Adipocyte (in vitro differentiated cells): ENCODE results near the gene TIMD4.

ENCODE experiments used
- DNase-seq: peaks from one replicate; pipeline ENCODE4 v3.0.0-alpha.2; 2015; ENCODE audit warnings: low read depth
- H3K27me3 ChIP-seq: replicated peaks from 2 replicates; pipeline ENCODE4 v1.7.0; 2013; ENCODE audit warnings: mild to moderate bottlenecking, low read length, moderate library complexity; ENCODE audit not compliant: control insufficient read depth, insufficient read depth
- H3K36me3 ChIP-seq: 2 replicates; pipeline ENCODE4 v1.7.0; 2013; ENCODE audit warnings: low read length, mild to moderate bottlenecking, moderate library complexity; ENCODE audit not compliant: control insufficient read depth, insufficient read depth, severe bottlenecking
- H3K4me1 ChIP-seq: 2 replicates; pipeline ENCODE4 v1.7.0; 2013; ENCODE audit warnings: mild to moderate bottlenecking, low read length, moderate library complexity; ENCODE audit not compliant: control insufficient read depth, insufficient read depth
- H3K4me3 ChIP-seq: 2 replicates; pipeline ENCODE4 v1.7.0; 2013; ENCODE audit warnings: mild to moderate bottlenecking, low read length, moderate library complexity
- H3K9ac ChIP-seq: 2 replicates; pipeline ENCODE4 v1.7.0; 2013; ENCODE audit warnings: mild to moderate bottlenecking, low read length, moderate library complexity
- H3K9me3 ChIP-seq: 2 replicates; pipeline ENCODE4 v1.7.0; 2013; ENCODE audit warnings: mild to moderate bottlenecking, low read length, moderate library complexity; ENCODE audit not compliant: control insufficient read depth

Gene TIMD4

DNA sequence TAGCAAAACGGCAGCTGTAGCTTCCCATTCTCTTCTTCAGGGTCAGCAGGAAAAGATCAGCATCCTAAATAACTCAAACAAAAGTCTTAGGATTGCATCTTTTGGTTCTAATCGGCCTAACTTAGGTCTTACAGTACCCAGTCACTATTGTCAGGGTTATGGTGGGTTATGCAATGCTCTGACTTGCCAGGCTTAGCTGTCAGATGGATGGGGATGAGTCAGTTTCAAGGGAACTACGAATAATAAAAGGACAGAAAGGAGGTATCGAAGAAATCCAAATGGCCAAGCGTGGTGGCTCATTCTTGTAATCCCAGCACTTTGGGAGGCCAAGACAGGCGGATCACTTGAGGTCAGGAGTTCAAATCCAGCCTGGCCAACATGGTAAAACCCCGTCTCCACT is 66.5 kb downstream of the TIMD4 start:
- Histone ChIP-seq H3K9me3 (no peaks in the 10 kb centered on the region), H3K9ac (no peak overlapping the region), H3K4me3 (no peak overlapping the region), H3K27me3 (no peaks in the 10 kb centered on the region), H3K36me3 (no peaks in the 10 kb centered on the region), H3K4me1 (no peaks in the 10 kb centered on the region)
- DNase-seq = no peak

DNA sequence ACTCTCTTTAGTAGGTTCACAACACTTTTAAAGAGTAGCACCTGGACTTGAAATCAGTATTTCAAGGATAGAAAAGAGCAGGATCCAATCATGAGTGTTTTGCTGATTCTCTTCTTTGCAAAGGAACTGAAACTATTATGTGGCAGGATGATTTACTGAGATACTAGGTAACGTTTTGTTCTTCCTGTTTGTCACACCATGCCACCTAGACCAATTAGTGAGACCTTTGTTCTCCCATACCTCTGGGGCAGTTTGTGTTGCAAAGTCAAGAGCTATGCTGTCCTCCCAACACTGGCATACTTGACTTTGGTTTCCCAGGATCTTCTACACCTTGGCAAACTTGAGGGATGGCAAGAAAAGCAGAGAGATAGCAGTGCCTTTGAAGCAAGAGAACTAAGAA is 69.5 kb downstream of the TIMD4 start:
- no peak overlapping the region for H3K9ac ChIP-seq
- no peaks in the 10 kb centered on the region for H3K9me3 ChIP-seq
- no peak overlapping the region for H3K4me3 ChIP-seq
- DNase-seq = no peak
- H3K4me1 ChIP-seq = no peaks in the 10 kb centered on the region
- no peaks in the 10 kb centered on the region for H3K36me3 ChIP-seq
- H3K27me3 ChIP-seq = peaks cover 3% of the 10 kb centered on the region

DNA sequence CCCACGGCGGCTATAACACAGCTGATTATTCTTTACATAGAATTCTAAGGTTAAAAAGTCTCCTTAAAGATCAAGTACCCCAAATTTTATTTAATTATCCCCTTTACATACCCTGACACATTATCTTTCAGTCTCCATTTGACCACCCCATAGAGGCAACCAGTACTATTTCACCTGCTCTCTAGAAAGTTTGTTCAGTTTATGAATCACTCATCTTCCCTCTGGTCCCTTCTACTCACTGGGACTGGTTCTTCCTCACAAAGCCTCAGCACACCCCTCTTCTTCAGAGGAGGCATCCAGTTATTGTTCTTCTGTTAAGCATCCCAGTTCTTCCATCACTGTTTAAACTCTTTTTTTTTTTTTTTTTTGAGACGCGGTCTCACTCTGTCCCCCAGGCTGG is 70.2 kb downstream of the TIMD4 start:
- H3K36me3 ChIP-seq = no peaks in the 10 kb centered on the region
- no peak overlapping the region for H3K9ac ChIP-seq
- H3K9me3 ChIP-seq = no peaks in the 10 kb centered on the region
- no peak for DNase-seq
- H3K4me3 ChIP-seq = no peak overlapping the region
- H3K27me3 ChIP-seq = peaks cover 3% of the 10 kb centered on the region
- no peaks in the 10 kb centered on the region for H3K4me1 ChIP-seq

DNA sequence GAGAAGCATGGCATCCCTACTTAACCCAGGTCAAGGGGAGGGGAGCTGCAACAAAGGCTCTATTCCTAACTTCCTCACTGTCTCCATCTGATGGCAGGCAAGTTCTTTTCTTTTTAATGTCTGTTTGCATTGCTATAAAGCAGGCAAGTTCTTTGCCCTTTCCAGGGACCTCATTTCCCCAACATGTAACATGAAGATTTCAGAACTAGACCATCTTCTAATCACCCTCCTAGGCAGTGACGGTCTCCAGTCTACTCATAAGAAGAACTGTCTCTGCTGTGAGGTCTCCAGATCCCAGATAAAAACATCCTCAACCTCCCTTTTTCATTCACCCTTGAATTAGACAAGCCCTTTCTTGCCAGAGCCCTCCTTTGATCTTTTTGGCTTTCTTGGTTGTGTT is 70.8 kb downstream of the TIMD4 start:
- DNase-seq = no peak
- Histone ChIP-seq H3K4me3 (no peak overlapping the region), H3K4me1 (no peaks in the 10 kb centered on the region), H3K27me3 (peaks cover 3% of the 10 kb centered on the region), H3K9me3 (no peaks in the 10 kb centered on the region), H3K9ac (no peak overlapping the region), H3K36me3 (no peaks in the 10 kb centered on the region)

DNA sequence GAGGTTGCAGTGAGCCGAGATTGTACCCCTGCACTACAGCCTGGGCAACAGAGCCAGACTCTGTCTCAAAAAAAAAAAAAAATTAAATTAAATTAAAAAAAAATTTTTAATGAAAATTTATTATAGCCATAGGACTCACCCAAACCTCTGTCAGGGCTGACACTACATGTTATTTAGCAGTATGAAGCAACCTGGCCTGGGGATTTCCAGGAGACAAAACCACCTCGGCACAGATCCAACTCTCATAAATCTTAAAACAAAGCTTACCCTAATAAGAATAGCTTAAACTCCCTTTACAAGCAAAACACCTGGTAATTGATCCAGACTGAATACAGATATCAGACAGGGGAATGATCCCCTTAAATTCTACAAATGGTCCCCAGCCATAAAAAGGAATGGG is 74.5 kb downstream of the TIMD4 start:
- Histone ChIP-seq H3K27me3 (peaks cover 3% of the 10 kb centered on the region), H3K9me3 (no peaks in the 10 kb centered on the region), H3K36me3 (no peaks in the 10 kb centered on the region), H3K4me3 (no peak overlapping the region), H3K9ac (no peak overlapping the region), H3K4me1 (no peaks in the 10 kb centered on the region)
- DNase-seq = no peak

DNA sequence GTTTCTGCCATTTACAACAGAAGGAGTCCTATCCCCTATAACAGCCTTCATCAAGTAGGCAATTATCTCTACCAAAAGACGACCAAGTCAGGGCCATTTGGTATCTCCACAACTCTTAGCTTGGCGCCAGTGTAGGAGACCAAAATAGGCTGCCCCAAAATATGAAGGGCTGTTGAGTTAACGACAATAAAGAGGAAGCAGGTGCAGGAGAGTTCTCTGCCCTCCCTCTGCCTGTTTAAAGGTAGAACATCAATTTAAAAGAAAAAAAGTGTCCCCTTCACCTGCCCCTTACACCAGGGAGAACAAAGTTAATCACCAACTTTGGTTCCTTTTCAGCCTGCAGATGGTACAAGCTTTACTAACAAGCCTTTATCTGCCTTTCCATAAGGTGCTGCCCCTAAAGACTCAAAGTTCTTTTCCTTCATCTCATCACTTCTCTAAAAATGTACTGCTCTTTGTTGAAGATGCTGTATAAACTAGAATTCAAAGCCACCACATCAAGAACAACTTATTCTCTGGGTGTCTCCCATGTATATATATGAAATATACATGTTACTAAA is 79.6 kb downstream of the TIMD4 start:
- H3K9me3 ChIP-seq = no peaks in the 10 kb centered on the region
- H3K9ac ChIP-seq = no peak overlapping the region
- no peaks in the 10 kb centered on the region for H3K4me1 ChIP-seq
- H3K36me3 ChIP-seq = no peaks in the 10 kb centered on the region
- H3K4me3 ChIP-seq = no peak overlapping the region
- H3K27me3 ChIP-seq = no peaks in the 10 kb centered on the region
- DNase-seq = no peak

DNA sequence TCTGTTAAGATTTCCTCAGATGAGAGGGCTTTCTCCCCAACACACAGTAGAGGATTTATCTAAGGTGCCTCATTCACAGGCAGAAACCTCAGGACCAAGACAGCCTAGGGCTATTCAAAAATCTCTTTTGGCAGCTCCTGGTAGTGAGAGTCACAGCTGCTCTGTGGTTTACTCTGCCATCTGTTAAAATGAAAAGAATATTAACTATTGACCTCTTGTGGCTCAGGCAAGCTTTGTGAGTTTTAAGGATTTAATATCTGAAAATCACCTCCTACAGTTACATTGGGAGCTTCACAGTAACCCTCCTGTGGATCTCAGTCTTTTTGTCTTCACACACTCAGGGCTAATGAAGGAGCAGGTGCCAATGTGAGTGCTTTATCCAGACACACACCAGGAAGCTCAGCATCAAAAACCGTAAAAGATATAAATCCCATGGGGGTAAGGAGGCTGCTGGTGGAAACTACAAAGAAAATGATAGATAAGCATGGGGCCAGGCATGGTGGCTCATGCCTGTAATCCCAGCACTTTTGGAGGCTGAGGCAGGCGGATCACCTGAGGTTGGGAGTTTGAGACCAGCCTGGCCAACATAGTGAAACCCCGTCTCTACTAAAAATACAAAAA is 83.3 kb downstream of the TIMD4 start:
- Histone ChIP-seq H3K9me3 (no peaks in the 10 kb centered on the region), H3K9ac (no peak overlapping the region), H3K4me1 (no peaks in the 10 kb centered on the region), H3K36me3 (no peaks in the 10 kb centered on the region), H3K27me3 (no peaks in the 10 kb centered on the region), H3K4me3 (no peak overlapping the region)
- no peak for DNase-seq

DNA sequence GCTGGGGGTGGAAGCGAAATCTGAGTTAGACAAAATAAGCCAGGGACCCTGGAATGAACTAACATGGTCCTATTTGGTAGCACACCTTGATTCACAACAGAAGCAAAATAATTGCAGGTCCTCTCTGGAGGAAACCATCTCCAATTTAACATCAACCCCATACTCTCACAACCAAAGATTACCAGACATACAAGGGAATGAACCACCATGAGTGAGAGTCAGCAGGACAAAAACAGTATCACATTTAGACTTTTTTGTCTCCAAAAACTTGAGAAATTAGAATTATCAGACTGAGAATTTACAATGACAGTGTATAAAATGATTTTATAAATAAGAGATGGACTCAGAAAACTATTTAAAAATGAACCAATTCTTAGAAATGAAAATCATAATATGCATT is 91.8 kb downstream of the TIMD4 start:
- Histone ChIP-seq H3K27me3 (no peaks in the 10 kb centered on the region), H3K9me3 (peaks cover 12% of the 10 kb centered on the region), H3K4me3 (no peak overlapping the region), H3K36me3 (no peaks in the 10 kb centered on the region), H3K9ac (no peak overlapping the region), H3K4me1 (no peaks in the 10 kb centered on the region)
- DNase-seq = no peak

DNA sequence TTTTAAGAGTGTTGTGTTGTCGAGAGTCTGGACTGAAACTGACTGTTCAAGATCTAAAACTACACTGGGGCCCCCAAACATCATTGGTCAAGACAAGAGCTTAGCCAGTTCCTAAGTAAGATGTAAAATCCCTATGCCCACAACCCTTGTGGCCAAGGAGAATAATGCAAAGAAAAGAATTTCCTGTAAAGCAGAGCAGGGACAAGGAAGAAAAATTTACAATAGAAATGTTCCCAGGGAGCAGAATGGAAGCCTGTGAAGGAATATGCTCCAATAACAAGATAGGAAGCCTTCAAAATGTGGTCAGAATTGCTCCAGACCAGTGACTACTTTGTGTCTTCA is 92.6 kb downstream of the TIMD4 start:
- no peaks in the 10 kb centered on the region for H3K27me3 ChIP-seq
- H3K4me1 ChIP-seq = no peaks in the 10 kb centered on the region
- no peak for DNase-seq
- no peaks in the 10 kb centered on the region for H3K36me3 ChIP-seq
- no peak overlapping the region for H3K9ac ChIP-seq
- no peak overlapping the region for H3K4me3 ChIP-seq
- H3K9me3 ChIP-seq = peaks cover 12% of the 10 kb centered on the region
